SK-N-SH (cell line): ENCODE measurements around the gene GGTLC2. TPM values are rescaled to one million over a fixed set of nuclear protein-coding genes. Genes with fewer than 3 reads are reported as not detected.

Experiments used
- CTCF ChIA-PET: fragments of 300-600, 350-600 bp; formaldehyde crosslinking; extraction: SDS; loops from one replicate; lab custom pipeline; 2021; lab: Yijun Ruan, JAX
- POLR2A ChIA-PET: fragments of 350-600 bp; sonication (Branson Sonifier 250); formaldehyde crosslinking; extraction: SDS; loops from one replicate; lab custom pipeline; 2020; ENCODE audit warnings: antibody characterized with exemption, inconsistent platforms; lab: Yijun Ruan, JAX
- DNase-seq: peaks from one replicate; pipeline ENCODE4 v3.0.0; 2012
- H2AFZ ChIP-seq: fragments of 200-600 bp; sonication (generic); 2 replicates; pipeline ENCODE4 v1.8.1; 2016; ENCODE audit warnings: antibody characterized with exemption, mild to moderate bottlenecking, low read depth
- H3F3A ChIP-seq: fragments of 200-600 bp; sonication (generic); replicated peaks from 2 replicates; pipeline ENCODE3; 2016; ENCODE audit warnings: antibody characterized with exemption, mild to moderate bottlenecking; ENCODE audit not compliant: insufficient read depth
- H3K27ac ChIP-seq, 2 experiments: fragments of 200-500 bp in 1 of 2; fragments of 200-600 bp in 1 of 2; sonication (Bioruptor generic) in 1 of 2; sonication (generic), shearing (Covaris generic) in 1 of 2; 2 replicates each; pipeline versions ENCODE4 v1.5.1 to v1.6.1; 2014 to 2016; ENCODE audit warnings: low read depth in 2 of 2, inconsistent platforms in 1 of 2, low read length in 1 of 2, mild to moderate bottlenecking in 1 of 2, mixed read lengths in 1 of 2
- H3K27me3 ChIP-seq: fragments of 200-600 bp; sonication (generic), shearing (Covaris generic); 2 replicates; pipeline ENCODE4 v1.6.1; 2016; ENCODE audit warnings: mixed run types; ENCODE audit not compliant: insufficient read depth
- H3K36me3 ChIP-seq, 2 experiments: fragments of 200-500 bp in 1 of 2; fragments of 200-600 bp in 1 of 2; sonication (Bioruptor generic) in 1 of 2; sonication (generic) in 1 of 2; replicated peaks in 1 of 2; 2 replicates each; pipeline versions ENCODE3 to v1.5.1; 2014 to 2016; ENCODE audit warnings: low read length in 1 of 2, mild to moderate bottlenecking in 1 of 2; ENCODE audit not compliant: insufficient read depth in 2 of 2, control insufficient read depth in 1 of 2
- H3K4me1 ChIP-seq, 2 experiments: fragments of 200-500 bp in 1 of 2; fragments of 200-600 bp in 1 of 2; sonication (Bioruptor generic) in 1 of 2; sonication (generic), shearing (Covaris generic) in 1 of 2; 2 replicates each; pipeline versions ENCODE4 v1.5.1 to v1.6.1; 2014 to 2016; ENCODE audit warnings: low read depth in 1 of 2, low read length in 1 of 2, mixed run types in 1 of 2; ENCODE audit not compliant: insufficient read depth in 2 of 2, control insufficient read depth in 1 of 2
- H3K4me2 ChIP-seq: fragments of 200-600 bp; sonication (generic), shearing (Covaris generic); 2 replicates; pipeline ENCODE4 v1.6.1; 2017; ENCODE audit warnings: mixed run types
- H3K4me3 ChIP-seq, 2 experiments: fragments of 200-500 bp in 1 of 2; fragments of 200-600 bp in 1 of 2; sonication (Bioruptor generic) in 1 of 2; sonication (generic), shearing (Covaris generic) in 1 of 2; 2 replicates each; pipeline versions ENCODE4 v1.5.1 to v1.8.1; 2014 to 2016; ENCODE audit warnings: low read depth in 2 of 2, inconsistent platforms in 1 of 2, low read length in 1 of 2, mild to moderate bottlenecking in 1 of 2, mixed read lengths in 1 of 2, moderate library complexity in 1 of 2
- H3K79me2 ChIP-seq: fragments of 200-600 bp; sonication (generic); 2 replicates; pipeline ENCODE4 v1.8.1; 2017; ENCODE audit warnings: mild to moderate bottlenecking; ENCODE audit not compliant: insufficient read depth
- H3K9ac ChIP-seq: fragments of 200-600 bp; sonication (generic); 2 replicates; pipeline ENCODE4 v1.6.1; 2017; ENCODE audit warnings: mixed run types
- H3K9me2 ChIP-seq: fragments of 200-600 bp; sonication (generic); 2 replicates; pipeline ENCODE4 v1.6.1; 2017; ENCODE audit warnings: mixed run types
- H3K9me3 ChIP-seq: fragments of 200-600 bp; sonication (generic); 2 replicates; pipeline ENCODE4 v1.6.1; 2017; ENCODE audit warnings: mixed run types, mild to moderate bottlenecking, moderate library complexity
- H4K20me1 ChIP-seq: fragments of 200-600 bp; sonication (generic); 2 replicates; pipeline ENCODE4 v1.6.1; 2017; ENCODE audit warnings: mild to moderate bottlenecking, mixed run types; ENCODE audit not compliant: insufficient read depth
- CHD2 ChIP-seq: fragments of 150-350 bp; IDR thresholded peaks from 2 replicates; pipeline ENCODE4 v1.6.1; 2018; ENCODE audit warnings: low read length; ENCODE audit not compliant: partially characterized antibody
- FOSL2 ChIP-seq: IDR thresholded peaks from 2 replicates; pipeline ENCODE4 v1.4.0; 2012; ENCODE audit warnings: low read depth, mild to moderate bottlenecking, moderate library complexity, borderline replicate concordance
- FOXM1 ChIP-seq: IDR thresholded peaks from 2 replicates; pipeline ENCODE4 v1.4.0; 2012; ENCODE audit warnings: low read depth, mild to moderate bottlenecking
- IRF3 ChIP-seq: fragments of 150-350 bp; IDR thresholded peaks from 2 replicates; pipeline ENCODE4 v1.6.1; 2016; ENCODE audit warnings: mild to moderate bottlenecking, low read depth, low read length
- JUND ChIP-seq: IDR thresholded peaks from 2 replicates; pipeline ENCODE4 v1.4.0; 2012
- MAX ChIP-seq: IDR thresholded peaks from 2 replicates; pipeline ENCODE4 v1.4.0; 2012; ENCODE audit warnings: low read depth
- MEF2A ChIP-seq: IDR thresholded peaks from 2 replicates; pipeline ENCODE4 v1.4.0; 2012; ENCODE audit warnings: low read depth, borderline replicate concordance
- NFIC ChIP-seq: IDR thresholded peaks from 2 replicates; pipeline ENCODE4 v1.4.0; 2012; ENCODE audit warnings: borderline replicate concordance
- NRF1 ChIP-seq: IDR thresholded peaks from 2 replicates; pipeline ENCODE4 v1.6.1; 2012; ENCODE audit warnings: low read depth, mild to moderate bottlenecking, low read length
- PBX3 ChIP-seq: IDR thresholded peaks from 2 replicates; pipeline ENCODE4; 2012
- RCOR1 ChIP-seq: fragments of 150-350 bp; IDR thresholded peaks from 2 replicates; pipeline ENCODE4 v1.6.1; 2017; ENCODE audit warnings: antibody characterized with exemption, low read length
- REST ChIP-seq: IDR thresholded peaks from 2 replicates; pipeline ENCODE4 v1.6.1; 2012; ENCODE audit warnings: mild to moderate bottlenecking, low read depth, low read length, moderate library complexity
- TCF12 ChIP-seq: IDR thresholded peaks from 2 replicates; pipeline ENCODE4 v1.4.0; 2012
- USF1 ChIP-seq: IDR thresholded peaks from 2 replicates; pipeline ENCODE4 v1.4.0; 2012; ENCODE audit warnings: low read depth, borderline replicate concordance
- YY1 ChIP-seq: IDR thresholded peaks from 2 replicates; pipeline ENCODE4 v1.4.0; 2012; ENCODE audit warnings: low read depth, mild to moderate bottlenecking
- WGBS: methylation state at CpG from one replicate; pipeline ENCODE4 v1.1.6; 2017; ENCODE audit warnings: low lambda C conversion rate; 5-methylcytosine and 5-hydroxymethylcytosine counted together
- polyA plus RNA-seq, 3 experiments: library from polyadenylated mRNA; depleted of rRNA; stranded (reverse); fragments of >200 nt; gene quantifications; 2 replicates each; pipeline ENCODE4 v1.2.3, GENCODE V29; 2012

The GGTLC2 gene
- polyA plus RNA-seq, 1 of the 3 experiments (the other 2 are of a cell fraction) = not detected

- Histone ChIP-seq H3K4me1 (no peaks in the 10 kb centered on the region), H3K79me2 (no peaks in the 10 kb centered on the region), H3K27ac (no peak overlapping the region), H3K36me3 (no peaks in the 10 kb centered on the region), H3K4me3 (no peak overlapping the region), H3K9ac (no peak overlapping the region), H3K4me2 (no peak overlapping the region), H3F3A (no peaks in the 10 kb centered on the region), H2AFZ (no peak overlapping the region), H4K20me1 (no peaks in the 10 kb centered on the region), H3K9me2 (no peaks in the 10 kb centered on the region), H3K27me3 (peaks cover 20% of the 10 kb centered on the region; the same call in 1 of the 2 replicates), H3K9me3 (no peaks in the 10 kb centered on the region)
- CTCF ChIA-PET = interaction anchor here (1.1 to 1.6 kb wide), 3 partner anchors 41 to 222 kb away, joined by 3 to 4 read pairs (median 3); no protein-coding TSS in a partner anchor
- WGBS = 26% methylated on average over 3 of the region's 3 CpGs
- POLR2A ChIA-PET = no interaction called here
- TF ChIP-seq YY1 (no peak), USF1 (no peak), MAX (no peak), MEF2A (no peak), JUND (no peak), REST (no peak), NRF1 (no peak), NFIC (no peak), FOXM1 (no peak), IRF3 (no peak), PBX3 (no peak), RCOR1 (no peak), TCF12 (no peak), FOSL2 (no peak), CHD2 (no peak)
- no peak for DNase-seq
Measured at GRCh38 chr22:22662095-22662494, 17.7 kb downstream of the GGTLC2 start.
